BJ (cell line): ENCODE data around the gene EFHC1. TPM values are rescaled to one million over a fixed set of nuclear protein-coding genes. Genes with fewer than 3 reads are reported as not detected.
A peak's percentile ranks its signal among the peaks of the same experiment; 100 is the strongest.

Experiments
- CTCF ChIA-PET: fragments of 350-600 bp; formaldehyde crosslinking; extraction: SDS; loops from one replicate; lab custom pipeline; 2021; ENCODE audit warnings: antibody characterized with exemption, inconsistent platforms; lab: Yijun Ruan, JAX
- POLR2A ChIA-PET: fragments of 300-600 bp; sonication (Branson Sonifier 250); formaldehyde crosslinking; extraction: SDS; loops from one replicate; lab custom pipeline; 2021; ENCODE audit warnings: antibody characterized with exemption; lab: Charles Lee
- DNase-seq: peaks from one replicate; pipeline ENCODE4 v3.0.0-alpha.2; 2011; ENCODE audit warnings: low read depth
- H3K27me3 ChIP-seq: 2 replicates; pipeline ENCODE4 v1.6.0; 2011; ENCODE audit warnings: low read length; ENCODE audit not compliant: control insufficient read depth, insufficient read depth
- H3K36me3 ChIP-seq: 2 replicates; pipeline ENCODE4 v1.5.1; 2011; ENCODE audit warnings: low read length; ENCODE audit not compliant: control insufficient read depth, insufficient read depth
- H3K4me3 ChIP-seq: 2 replicates; pipeline ENCODE4 v1.5.1; 2011; ENCODE audit warnings: low read depth, mild to moderate bottlenecking, control low read depth, low read length
- polyA plus RNA-seq: library from polyadenylated mRNA; depleted of rRNA; stranded (reverse); fragments of >200 nt; gene quantifications from 2 replicates; pipeline ENCODE4 v1.2.3, GENCODE V29; 2011
- TF ChIP-seq, protein P1 (sequence below): IDR thresholded peaks from 2 replicates; pipeline ENCODE4 v1.5.1; 2011; ENCODE audit warnings: low read depth, mild to moderate bottlenecking, control low read depth, inconsistent platforms, low read length, moderate library complexity; ENCODE audit not compliant: insufficient read depth

Gene EFHC1
- polyA plus RNA-seq, 1 experiment = 16.6 TPM

- no peak overlapping the region for H3K4me3 ChIP-seq
- H3K27me3 ChIP-seq = no peaks in the 10 kb centered on the region
- DNase-seq = no peak
- TF ChIP-seq, protein P1, sequence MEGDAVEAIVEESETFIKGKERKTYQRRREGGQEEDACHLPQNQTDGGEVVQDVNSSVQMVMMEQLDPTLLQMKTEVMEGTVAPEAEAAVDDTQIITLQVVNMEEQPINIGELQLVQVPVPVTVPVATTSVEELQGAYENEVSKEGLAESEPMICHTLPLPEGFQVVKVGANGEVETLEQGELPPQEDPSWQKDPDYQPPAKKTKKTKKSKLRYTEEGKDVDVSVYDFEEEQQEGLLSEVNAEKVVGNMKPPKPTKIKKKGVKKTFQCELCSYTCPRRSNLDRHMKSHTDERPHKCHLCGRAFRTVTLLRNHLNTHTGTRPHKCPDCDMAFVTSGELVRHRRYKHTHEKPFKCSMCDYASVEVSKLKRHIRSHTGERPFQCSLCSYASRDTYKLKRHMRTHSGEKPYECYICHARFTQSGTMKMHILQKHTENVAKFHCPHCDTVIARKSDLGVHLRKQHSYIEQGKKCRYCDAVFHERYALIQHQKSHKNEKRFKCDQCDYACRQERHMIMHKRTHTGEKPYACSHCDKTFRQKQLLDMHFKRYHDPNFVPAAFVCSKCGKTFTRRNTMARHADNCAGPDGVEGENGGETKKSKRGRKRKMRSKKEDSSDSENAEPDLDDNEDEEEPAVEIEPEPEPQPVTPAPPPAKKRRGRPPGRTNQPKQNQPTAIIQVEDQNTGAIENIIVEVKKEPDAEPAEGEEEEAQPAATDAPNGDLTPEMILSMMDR = no peak
- ChIA-PET CTCF (interaction anchor here (0.7 kb wide), 1 partner anchor 35 kb away, joined by 3 read pairs; no protein-coding TSS in a partner anchor), POLR2A (no interaction called here)
- H3K36me3 ChIP-seq = 0 out of 2 replicates have a peak, but pooled peaks cover 1% of the 10 kb centered on the region
Measured at GRCh38 chr6:52550014-52550575, 130.0 kb downstream of the EFHC1 start.

- TF ChIP-seq, protein P1 = no peak
- ChIA-PET CTCF (interaction anchor here (1.4 to 1.5 kb wide), 2 partner anchors 11 to 134 kb away, joined by 3 read pairs; no protein-coding TSS in a partner anchor), POLR2A (no interaction called here)
- no peak for DNase-seq
- H3K27me3 ChIP-seq = no peaks in the 10 kb centered on the region
- H3K36me3 ChIP-seq = 0 out of 2 replicates have a peak, but pooled peaks cover 1% of the 10 kb centered on the region
- H3K4me3 ChIP-seq = no peak overlapping the region
Measured at GRCh38 chr6:52550870-52551269, 130.7 kb downstream of the EFHC1 start.

GRCh38 chr6:52551483-52552277 is 131.5 kb downstream of the EFHC1 start:
- H3K4me3 ChIP-seq = no peak overlapping the region
- no peak for DNase-seq
- TF ChIP-seq, protein P1 = peak; percentile 7; the same call in 1 of the 2 replicates
- no peaks in the 10 kb centered on the region for H3K27me3 ChIP-seq
- ChIA-PET CTCF (interaction anchor here (1.4 to 1.5 kb wide), 3 partner anchors 12 to 135 kb away, joined by 3 read pairs; no protein-coding TSS in a partner anchor), POLR2A (no interaction called here)
- 0 out of 2 replicates have a peak, but pooled peaks cover 1% of the 10 kb centered on the region for H3K36me3 ChIP-seq

GRCh38 chr6:52552278-52552643 is 132.1 kb downstream of the EFHC1 start:
- CTCF ChIA-PET = interaction anchor here (1.4 to 1.5 kb wide), 3 partner anchors 12 to 135 kb away, joined by 3 read pairs; no protein-coding TSS in a partner anchor
- no peak for DNase-seq
- TF ChIP-seq, protein P1 = no peak
- Histone ChIP-seq H3K36me3 (no peaks in the 10 kb centered on the region), H3K27me3 (no peaks in the 10 kb centered on the region), H3K4me3 (no peak overlapping the region)
- POLR2A ChIA-PET = no interaction called here

- no peaks in the 10 kb centered on the region for H3K27me3 ChIP-seq
- H3K4me3 ChIP-seq = no peak overlapping the region
- no peak for DNase-seq
- CTCF ChIA-PET = interaction anchor here (0.5 kb wide), 1 partner anchor 10 kb away, joined by 3 read pairs; no protein-coding TSS in a partner anchor
- no peaks in the 10 kb centered on the region for H3K36me3 ChIP-seq
- POLR2A ChIA-PET = no interaction called here
- TF ChIP-seq, protein P1 = no peak
Measured at GRCh38 chr6:52553158-52553557, 133.0 kb downstream of the EFHC1 start.
